Measurements from ENCODE around the gene RPS19. TPM values are rescaled to one million over a fixed set of nuclear protein-coding genes. Genes with fewer than 3 reads are reported as not detected.

The RPS19 gene
- total RNA-seq, 2 donors from 2014 or later = 108 to 415 TPM

DNA sequence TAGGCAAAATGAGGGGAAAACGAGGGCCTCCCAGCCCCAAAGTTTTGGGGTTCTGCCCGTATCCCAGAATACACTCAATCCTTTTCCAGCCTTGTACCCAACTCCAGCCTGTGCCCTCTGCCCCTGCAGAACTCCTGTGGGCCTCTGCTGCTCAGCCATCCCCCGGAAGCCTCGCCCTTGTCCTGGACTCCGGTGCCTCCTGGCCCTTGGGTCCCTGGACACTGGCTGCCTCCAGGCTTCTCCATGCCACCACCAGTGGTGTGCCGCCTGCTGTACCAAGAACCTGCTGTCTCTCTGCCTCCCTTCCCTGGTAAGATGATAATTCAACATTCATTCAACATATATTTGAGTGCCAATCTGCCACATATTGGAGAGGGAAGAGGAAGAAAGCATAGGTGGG is 11.4 kb upstream of the RPS19 start:
- H3K27me3 ChIP-seq = no peaks in the 10 kb centered on the region

DNA sequence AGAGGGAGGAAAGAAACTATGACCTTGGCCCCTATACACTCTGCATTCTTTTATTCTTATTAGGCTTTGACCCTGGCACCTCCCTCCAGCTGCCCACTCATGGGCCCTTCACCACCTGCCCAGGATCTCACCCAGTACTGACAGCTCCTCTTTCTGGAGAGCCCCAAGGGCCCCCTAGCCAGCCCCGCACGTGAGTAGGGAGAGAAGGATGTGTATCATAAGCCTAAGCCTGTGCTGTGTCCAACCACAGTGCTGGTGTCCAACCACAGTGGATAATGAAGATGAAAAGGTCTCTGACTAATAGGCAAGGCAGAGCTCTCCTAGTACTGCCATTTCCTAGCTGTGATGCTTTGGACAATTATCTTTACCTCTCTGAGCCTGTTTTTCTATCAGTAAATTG is 11.0 kb upstream of the RPS19 start:
- H3K27me3 ChIP-seq = no peaks in the 10 kb centered on the region
- no peak overlapping the region for H3K4me3 ChIP-seq
- no peaks in the 10 kb centered on the region for H3K4me1 ChIP-seq
- TF ChIP-seq, protein P1, sequence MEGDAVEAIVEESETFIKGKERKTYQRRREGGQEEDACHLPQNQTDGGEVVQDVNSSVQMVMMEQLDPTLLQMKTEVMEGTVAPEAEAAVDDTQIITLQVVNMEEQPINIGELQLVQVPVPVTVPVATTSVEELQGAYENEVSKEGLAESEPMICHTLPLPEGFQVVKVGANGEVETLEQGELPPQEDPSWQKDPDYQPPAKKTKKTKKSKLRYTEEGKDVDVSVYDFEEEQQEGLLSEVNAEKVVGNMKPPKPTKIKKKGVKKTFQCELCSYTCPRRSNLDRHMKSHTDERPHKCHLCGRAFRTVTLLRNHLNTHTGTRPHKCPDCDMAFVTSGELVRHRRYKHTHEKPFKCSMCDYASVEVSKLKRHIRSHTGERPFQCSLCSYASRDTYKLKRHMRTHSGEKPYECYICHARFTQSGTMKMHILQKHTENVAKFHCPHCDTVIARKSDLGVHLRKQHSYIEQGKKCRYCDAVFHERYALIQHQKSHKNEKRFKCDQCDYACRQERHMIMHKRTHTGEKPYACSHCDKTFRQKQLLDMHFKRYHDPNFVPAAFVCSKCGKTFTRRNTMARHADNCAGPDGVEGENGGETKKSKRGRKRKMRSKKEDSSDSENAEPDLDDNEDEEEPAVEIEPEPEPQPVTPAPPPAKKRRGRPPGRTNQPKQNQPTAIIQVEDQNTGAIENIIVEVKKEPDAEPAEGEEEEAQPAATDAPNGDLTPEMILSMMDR (IDR thresholded peaks at IDR 0.05) = no peak
- no peak overlapping the region for H3K27ac ChIP-seq
- DNase-seq (ENCODE audit: low spot score) = no peak
- H3K36me3 ChIP-seq = no peaks in the 10 kb centered on the region
- H3K9me3 ChIP-seq = no peaks in the 10 kb centered on the region

More for the DNA sequence above, 11.4 kb upstream of the RPS19 start:
- TF ChIP-seq, protein P1 (IDR thresholded peaks at IDR 0.05) = no peak
- Histone ChIP-seq H3K9me3 (no peaks in the 10 kb centered on the region), H3K4me1 (no peaks in the 10 kb centered on the region), H3K27ac (no peak overlapping the region), H3K36me3 (no peaks in the 10 kb centered on the region), H3K4me3 (no peak overlapping the region)
- DNase-seq (ENCODE audit: low spot score) = no peak

DNA sequence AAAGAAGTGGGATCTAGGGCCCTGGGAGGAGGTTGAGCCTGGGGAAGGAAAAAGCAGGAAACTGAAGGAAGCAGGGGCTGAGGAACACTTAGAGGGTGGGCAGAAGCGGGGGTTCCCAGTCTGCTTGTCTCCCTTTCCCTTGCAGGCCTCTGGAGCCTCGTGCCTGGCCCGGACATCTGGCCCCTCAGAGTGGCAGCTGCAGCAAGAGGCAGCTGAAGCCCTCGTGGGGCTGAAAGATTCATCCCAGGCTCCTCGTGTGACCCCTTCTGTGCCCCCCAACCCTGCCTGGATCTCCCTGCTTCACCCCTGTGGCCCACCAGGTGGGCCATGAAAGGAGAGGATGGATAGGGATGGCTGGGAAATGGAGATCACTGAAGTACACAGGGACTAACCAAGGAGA is 9.7 kb upstream of the RPS19 start:
- no peak for DNase-seq (ENCODE audit: low spot score)
- Histone ChIP-seq H3K36me3 (no peaks in the 10 kb centered on the region), H3K27ac (no peak overlapping the region), H3K27me3 (no peaks in the 10 kb centered on the region), H3K9me3 (no peaks in the 10 kb centered on the region), H3K4me3 (no peak overlapping the region), H3K4me1 (no peaks in the 10 kb centered on the region)
- TF ChIP-seq, protein P1 (IDR thresholded peaks at IDR 0.05) = no peak

DNA sequence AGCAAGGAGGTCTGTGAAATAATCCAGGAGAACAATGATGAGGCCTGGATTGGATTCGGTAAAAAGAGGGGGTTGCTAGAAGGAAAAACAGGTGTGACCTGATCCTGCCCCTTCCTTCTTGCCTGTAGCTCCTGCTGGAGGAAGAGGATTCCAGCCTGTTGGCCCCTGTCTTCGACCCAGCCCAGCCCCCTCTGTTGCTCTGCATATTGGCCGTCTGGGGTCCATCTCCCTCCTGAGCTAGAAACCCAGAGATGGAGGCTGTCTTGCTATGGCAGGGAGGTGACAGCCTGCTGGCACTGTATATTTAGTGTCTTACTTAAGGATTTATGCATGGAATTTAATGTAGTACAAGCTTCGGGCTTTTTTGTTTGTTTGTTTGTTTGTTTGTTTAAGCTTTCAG is 8.6 kb upstream of the RPS19 start:
- Histone ChIP-seq H3K27me3 (no peaks in the 10 kb centered on the region), H3K27ac (no peak overlapping the region), H3K4me3 (no peak overlapping the region), H3K4me1 (no peaks in the 10 kb centered on the region), H3K9me3 (no peaks in the 10 kb centered on the region), H3K36me3 (no peaks in the 10 kb centered on the region)
- no peak for DNase-seq (ENCODE audit: low spot score)
- TF ChIP-seq, protein P1 (IDR thresholded peaks at IDR 0.05) = no peak

DNA sequence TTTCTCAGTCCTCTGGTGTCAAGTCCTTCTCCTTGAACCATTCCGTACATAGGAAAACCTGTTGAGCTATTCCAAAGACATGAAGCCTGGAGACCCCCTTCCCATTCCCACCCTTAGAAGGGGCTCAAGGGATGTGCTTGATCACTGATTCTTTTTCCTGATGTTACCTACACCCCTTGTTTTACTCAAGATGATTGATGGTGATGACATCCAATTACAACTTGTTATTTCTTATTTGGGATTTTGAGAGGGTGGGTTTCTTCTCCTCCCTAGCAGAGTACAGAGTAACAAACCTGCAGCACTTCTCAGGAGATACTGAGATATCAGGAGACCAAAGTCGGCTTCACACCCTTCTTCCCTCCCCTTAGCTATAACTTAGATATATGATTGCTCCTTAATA is 6.7 kb upstream of the RPS19 start:
- no peaks in the 10 kb centered on the region for H3K27me3 ChIP-seq
- H3K9me3 ChIP-seq = no peaks in the 10 kb centered on the region
- no peaks in the 10 kb centered on the region for H3K4me1 ChIP-seq
- H3K27ac ChIP-seq = no peak overlapping the region
- H3K4me3 ChIP-seq = no peak overlapping the region
- H3K36me3 ChIP-seq = no peaks in the 10 kb centered on the region
- DNase-seq (ENCODE audit: low spot score) = no peak
- TF ChIP-seq, protein P1 (IDR thresholded peaks at IDR 0.05) = no peak

DNA sequence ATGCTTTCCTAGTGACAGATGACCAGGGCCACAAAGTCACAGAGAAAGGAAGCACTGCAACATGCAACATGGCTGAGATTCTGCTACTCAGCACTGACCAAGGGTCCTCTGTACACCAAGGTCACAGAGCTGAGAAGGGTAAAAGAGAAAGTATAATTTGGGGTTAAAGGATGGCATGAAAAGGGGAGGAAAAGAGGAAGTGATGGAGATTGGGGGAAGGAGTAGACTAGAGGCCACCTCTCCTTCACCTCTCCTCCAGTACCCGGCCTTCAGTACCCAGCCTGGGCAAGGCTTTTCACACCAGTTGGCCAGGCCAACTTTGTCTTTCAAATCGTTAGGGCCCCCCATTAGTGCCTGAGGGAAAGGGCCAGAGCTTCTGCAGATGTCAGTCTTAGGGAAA is 6.3 kb upstream of the RPS19 start:
- Histone ChIP-seq H3K27me3 (no peaks in the 10 kb centered on the region), H3K27ac (no peak overlapping the region), H3K4me3 (no peak overlapping the region), H3K9me3 (no peaks in the 10 kb centered on the region), H3K4me1 (no peaks in the 10 kb centered on the region), H3K36me3 (no peaks in the 10 kb centered on the region)
- DNase-seq (ENCODE audit: low spot score) = no peak
- TF ChIP-seq, protein P1 (IDR thresholded peaks at IDR 0.05) = no peak

Measured in right atrium auricular region (tissue), 2 donors.